Measurements from ENCODE around the gene TCTA. TPM values are rescaled to one million over a fixed set of nuclear protein-coding genes. Genes with fewer than 3 reads are reported as not detected.
A peak's percentile ranks its signal among the peaks of the same experiment; 100 is the strongest.

Gene TCTA
- total and polyA plus RNA-seq, 9 of the 15 experiments (the other 6 are each of a cell fraction or from before 2014, with no cell fraction given) = 4.0 to 15.4 (median 8.2) TPM

GRCh38 chr3:49397470-49397869 lies 14.8 kb upstream of the TCTA start (continued):
- TF ChIP-seq HOMEZ (CRISPR knock-in tag; IDR thresholded peaks at IDR 0.05) = no peak
- no peak for TF ChIP-seq ZNF121 (CRISPR knock-in tag; conservative IDR thresholded peaks at IDR 0.05)
- TF ChIP-seq SMARCA5 (IDR thresholded peaks at IDR 0.05) = no peak
- TF ChIP-seq RHOXF2B (CRISPR knock-in tag; conservative IDR thresholded peaks at IDR 0.05) = no peak
- TF ChIP-seq GABPB2 (CRISPR knock-in tag; conservative IDR thresholded peaks at IDR 0.05) = no peak
- no peak for TF ChIP-seq KDM5B (IDR thresholded peaks at IDR 0.05; ENCODE audit: insufficient replicate concordance, low read depth, low read length)
- no peak for TF ChIP-seq ZBTB2 (IDR thresholded peaks at IDR 0.05)
- no peak for TF ChIP-seq SRSF3 (IDR thresholded peaks at IDR 0.05; ENCODE audit: insufficient read depth, low read length)
- TF ChIP-seq, protein P1, sequence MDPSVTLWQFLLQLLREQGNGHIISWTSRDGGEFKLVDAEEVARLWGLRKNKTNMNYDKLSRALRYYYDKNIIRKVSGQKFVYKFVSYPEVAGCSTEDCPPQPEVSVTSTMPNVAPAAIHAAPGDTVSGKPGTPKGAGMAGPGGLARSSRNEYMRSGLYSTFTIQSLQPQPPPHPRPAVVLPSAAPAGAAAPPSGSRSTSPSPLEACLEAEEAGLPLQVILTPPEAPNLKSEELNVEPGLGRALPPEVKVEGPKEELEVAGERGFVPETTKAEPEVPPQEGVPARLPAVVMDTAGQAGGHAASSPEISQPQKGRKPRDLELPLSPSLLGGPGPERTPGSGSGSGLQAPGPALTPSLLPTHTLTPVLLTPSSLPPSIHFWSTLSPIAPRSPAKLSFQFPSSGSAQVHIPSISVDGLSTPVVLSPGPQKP (CRISPR knock-in tag; IDR thresholded peaks at IDR 0.05) = no peak
- peak; percentile 57; the same call in 1 of the 2 replicates for TF ChIP-seq RAD51 (IDR thresholded peaks at IDR 0.05; ENCODE audit: borderline replicate concordance, low read depth)
- no peak for TF ChIP-seq ZNF584 (CRISPR knock-in tag; IDR thresholded peaks at IDR 0.05; ENCODE audit: low read depth)
- no peak for TF ChIP-seq NR2C2 (CRISPR knock-in tag; IDR thresholded peaks at IDR 0.05)
- no peak for TF ChIP-seq NR2C2 (tag; IDR thresholded peaks at IDR 0.05)
- no peak for TF ChIP-seq ATF1 (CRISPR knock-in tag; IDR thresholded peaks at IDR 0.05)
- TF ChIP-seq ATF1 (tag; IDR thresholded peaks at IDR 0.05) = peak; percentile 54
- TF ChIP-seq, protein P2, sequence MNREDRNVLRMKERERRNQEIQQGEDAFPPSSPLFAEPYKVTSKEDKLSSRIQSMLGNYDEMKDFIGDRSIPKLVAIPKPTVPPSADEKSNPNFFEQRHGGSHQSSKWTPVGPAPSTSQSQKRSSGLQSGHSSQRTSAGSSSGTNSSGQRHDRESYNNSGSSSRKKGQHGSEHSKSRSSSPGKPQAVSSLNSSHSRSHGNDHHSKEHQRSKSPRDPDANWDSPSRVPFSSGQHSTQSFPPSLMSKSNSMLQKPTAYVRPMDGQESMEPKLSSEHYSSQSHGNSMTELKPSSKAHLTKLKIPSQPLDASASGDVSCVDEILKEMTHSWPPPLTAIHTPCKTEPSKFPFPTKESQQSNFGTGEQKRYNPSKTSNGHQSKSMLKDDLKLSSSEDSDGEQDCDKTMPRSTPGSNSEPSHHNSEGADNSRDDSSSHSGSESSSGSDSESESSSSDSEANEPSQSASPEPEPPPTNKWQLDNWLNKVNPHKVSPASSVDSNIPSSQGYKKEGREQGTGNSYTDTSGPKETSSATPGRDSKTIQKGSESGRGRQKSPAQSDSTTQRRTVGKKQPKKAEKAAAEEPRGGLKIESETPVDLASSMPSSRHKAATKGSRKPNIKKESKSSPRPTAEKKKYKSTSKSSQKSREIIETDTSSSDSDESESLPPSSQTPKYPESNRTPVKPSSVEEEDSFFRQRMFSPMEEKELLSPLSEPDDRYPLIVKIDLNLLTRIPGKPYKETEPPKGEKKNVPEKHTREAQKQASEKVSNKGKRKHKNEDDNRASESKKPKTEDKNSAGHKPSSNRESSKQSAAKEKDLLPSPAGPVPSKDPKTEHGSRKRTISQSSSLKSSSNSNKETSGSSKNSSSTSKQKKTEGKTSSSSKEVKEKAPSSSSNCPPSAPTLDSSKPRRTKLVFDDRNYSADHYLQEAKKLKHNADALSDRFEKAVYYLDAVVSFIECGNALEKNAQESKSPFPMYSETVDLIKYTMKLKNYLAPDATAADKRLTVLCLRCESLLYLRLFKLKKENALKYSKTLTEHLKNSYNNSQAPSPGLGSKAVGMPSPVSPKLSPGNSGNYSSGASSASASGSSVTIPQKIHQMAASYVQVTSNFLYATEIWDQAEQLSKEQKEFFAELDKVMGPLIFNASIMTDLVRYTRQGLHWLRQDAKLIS (CRISPR knock-in tag; IDR thresholded peaks at IDR 0.05) = no peak
- TF ChIP-seq ARNT (IDR thresholded peaks at IDR 0.05) = peak in 1 of 2 experiments; percentile 33; a peak in 1 of 4 replicates
- TF ChIP-seq, protein P3, sequence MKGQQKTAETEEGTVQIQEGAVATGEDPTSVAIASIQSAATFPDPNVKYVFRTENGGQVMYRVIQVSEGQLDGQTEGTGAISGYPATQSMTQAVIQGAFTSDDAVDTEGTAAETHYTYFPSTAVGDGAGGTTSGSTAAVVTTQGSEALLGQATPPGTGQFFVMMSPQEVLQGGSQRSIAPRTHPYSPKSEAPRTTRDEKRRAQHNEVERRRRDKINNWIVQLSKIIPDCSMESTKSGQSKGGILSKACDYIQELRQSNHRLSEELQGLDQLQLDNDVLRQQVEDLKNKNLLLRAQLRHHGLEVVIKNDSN (CRISPR knock-in tag; IDR thresholded peaks at IDR 0.05) = peak; percentile 69
- TF ChIP-seq NBN (IDR thresholded peaks at IDR 0.05; ENCODE audit: low read depth) = no peak
- TF ChIP-seq HMGN3 (IDR thresholded peaks at IDR 0.05; ENCODE audit: borderline replicate concordance, extremely low read depth, insufficient read length, low read depth, low read length) = no peak

All from K562 (cell line).